GM23338 (cell line): ENCODE measurements around the gene CD4. TPM values are rescaled to one million over a fixed set of nuclear protein-coding genes. Genes with fewer than 3 reads are reported as not detected.

Source experiments
- ATAC-seq: fragments of 200-7000 bp; cut with Tn5 transposase; 3 replicates; pipeline ENCODE4 v1.9.1; 2020
- DNase-seq: peaks from one replicate; pipeline ENCODE4 v3.0.0-alpha.2; 2015; ENCODE audit warnings: low spot score
- H2AFZ ChIP-seq: fragments of 200-600 bp; sonication (generic); 2 replicates; pipeline ENCODE4 v1.8.0; 2016; ENCODE audit warnings: antibody characterized with exemption, mild to moderate bottlenecking, moderate library complexity
- H3F3A ChIP-seq: fragments of 200-600 bp; sonication (generic); replicated peaks from 2 replicates; pipeline ENCODE4 v1.8.0; 2017; ENCODE audit warnings: antibody characterized with exemption, mixed run types, low read depth
- H3K27ac ChIP-seq: fragments of 200-600 bp; sonication (generic); 2 replicates; pipeline ENCODE4 v1.6.1; 2016; ENCODE audit warnings: low read depth
- H3K27me3 ChIP-seq: fragments of 200-600 bp; sonication (generic); 2 replicates; pipeline ENCODE4 v1.8.0; 2016; ENCODE audit warnings: mild to moderate bottlenecking, mixed run types, moderate library complexity; ENCODE audit not compliant: insufficient read depth
- H3K36me3 ChIP-seq: fragments of 200-600 bp; sonication (generic); 2 replicates; pipeline ENCODE4 v1.8.0; 2016; ENCODE audit warnings: mild to moderate bottlenecking; ENCODE audit not compliant: insufficient read depth
- H3K4me1 ChIP-seq: fragments of 200-600 bp; sonication (generic); 2 replicates; pipeline ENCODE4 v1.8.0; 2016; ENCODE audit warnings: mild to moderate bottlenecking, moderate library complexity; ENCODE audit not compliant: insufficient read depth
- H3K4me2 ChIP-seq: fragments of 200-600 bp; sonication (generic); 2 replicates; pipeline ENCODE4 v1.7.1; 2017; ENCODE audit warnings: mixed run types
- H3K4me3 ChIP-seq: fragments of 200-600 bp; sonication (generic); 2 replicates; pipeline ENCODE4 v1.6.1; 2016; ENCODE audit warnings: mixed run types
- H3K79me2 ChIP-seq: fragments of 200-600 bp; sonication (generic); replicated peaks from 2 replicates; pipeline ENCODE4 v1.8.0; 2017; ENCODE audit warnings: mild to moderate bottlenecking; ENCODE audit not compliant: insufficient read depth
- H3K9me2 ChIP-seq: fragments of 200-600 bp; sonication (generic); 2 replicates; pipeline ENCODE4 v1.8.0; 2017; ENCODE audit not compliant: insufficient read depth
- H4K20me1 ChIP-seq: fragments of 200-600 bp; sonication (generic); replicated peaks from 2 replicates; pipeline ENCODE4 v1.8.0; 2017; ENCODE audit warnings: mild to moderate bottlenecking; ENCODE audit not compliant: insufficient read depth
- H3K27ac Mint-ChIP-seq: 2 replicates; pipeline ENCODE4 v1.8.0; 2020; ENCODE audit warnings: inconsistent platforms, mild to moderate bottlenecking, moderate library complexity, mixed read lengths
- H3K27me3 Mint-ChIP-seq: 3 replicates; pipeline ENCODE4 v1.8.0; 2022; ENCODE audit warnings: low read depth, mild to moderate bottlenecking, moderate library complexity, mixed read lengths, inconsistent platforms; ENCODE audit not compliant: insufficient read depth, poor library complexity
- H3K36me3 Mint-ChIP-seq: 3 replicates; pipeline ENCODE4 v1.8.0; 2021; ENCODE audit warnings: low read depth, mild to moderate bottlenecking, inconsistent platforms, moderate library complexity, mixed read lengths
- H3K4me1 Mint-ChIP-seq: 3 replicates; pipeline ENCODE4 v1.8.0; 2020; ENCODE audit warnings: mild to moderate bottlenecking, inconsistent platforms, mixed read lengths
- H3K4me3 Mint-ChIP-seq: 3 replicates; pipeline ENCODE4 v1.8.0; 2021; ENCODE audit warnings: moderate library complexity, mild to moderate bottlenecking, inconsistent platforms, mixed read lengths
- H3K9me3 Mint-ChIP-seq: 3 replicates; pipeline ENCODE4 v1.8.0; 2020; ENCODE audit warnings: moderate library complexity, mild to moderate bottlenecking, inconsistent platforms, mixed read lengths
- CREB1 ChIP-seq: fragments of 250-450 bp; sonication (Bioruptor Pico); IDR thresholded peaks from 2 replicates; pipeline ENCODE4 v1.5.0; 2020; ENCODE audit warnings: low read depth, mild to moderate bottlenecking, moderate library complexity
- CTCF ChIP-seq, 2 experiments: fragments of 200-600 bp in 1 of 2; sonication (generic) in 1 of 2; conservative IDR thresholded peaks; 2 replicates each; pipeline versions ENCODE4 v1.5.1 to v1.6.1; 2016 to 2017; ENCODE audit warnings: antibody characterized with exemption in 2 of 2, low read depth in 2 of 2, mild to moderate bottlenecking in 2 of 2, moderate library complexity in 1 of 2
- ETS1 ChIP-seq: IDR thresholded peaks from 2 replicates; pipeline ENCODE4 v1.6.1; 2016; ENCODE audit warnings: antibody characterized with exemption
- EZH2 ChIP-seq: fragments of 200-600 bp; sonication (generic); IDR thresholded peaks from one replicate; pipeline ENCODE4 v1.8.0; 2017; ENCODE audit warnings: antibody characterized with exemption, mild to moderate bottlenecking, low read depth; ENCODE audit not compliant: unreplicated experiment
- EZH2phosphoT487 ChIP-seq: fragments of 200-600 bp; sonication (generic); IDR thresholded peaks from one replicate; pipeline ENCODE4 v1.8.1; 2018; ENCODE audit warnings: antibody characterized with exemption; ENCODE audit not compliant: unreplicated experiment
- JUNB ChIP-seq: IDR thresholded peaks from one replicate; pipeline ENCODE4 v1.6.1; 2016; ENCODE audit warnings: antibody characterized with exemption; ENCODE audit not compliant: unreplicated experiment
- NANOG ChIP-seq: IDR thresholded peaks from 2 replicates; pipeline ENCODE4 v1.6.1; 2016; ENCODE audit warnings: antibody characterized with exemption, borderline replicate concordance
- POLR2AphosphoS5 ChIP-seq: IDR thresholded peaks from 2 replicates; pipeline ENCODE4 v1.6.1; 2016; ENCODE audit warnings: antibody characterized with exemption, low read depth
- REST ChIP-seq: IDR thresholded peaks from one replicate; pipeline ENCODE4 v1.6.1; 2018; ENCODE audit warnings: antibody characterized with exemption; ENCODE audit not compliant: unreplicated experiment
- STAT1 ChIP-seq: IDR thresholded peaks from one replicate; pipeline ENCODE4 v1.6.1; 2016; ENCODE audit warnings: antibody characterized with exemption; ENCODE audit not compliant: unreplicated experiment
- ZNF114 ChIP-seq: fragments of 250-450 bp; sonication (Bioruptor Pico); IDR thresholded peaks from 2 replicates; pipeline ENCODE4 v1.5.0; 2020; ENCODE audit warnings: mild to moderate bottlenecking, moderate library complexity
- ZNF331 ChIP-seq: fragments of 250-450 bp; sonication (Bioruptor Pico); IDR thresholded peaks from 2 replicates; pipeline ENCODE4 v1.5.0; 2020; ENCODE audit warnings: low read depth, mild to moderate bottlenecking, moderate library complexity
- polyA plus RNA-seq: library from polyadenylated mRNA; unstranded; fragments of >200 nt; fragmentation: Nextera tagmentation; extraction: Ambion mirVana; gene quantifications from 2 replicates; pipeline ENCODE4 v1.2.1, GENCODE V29; 2016
- total RNA-seq: library from RNA; depleted of rRNA; stranded (reverse); fragments of >200 nt; shearing (Covaris generic); gene quantifications from 2 replicates; pipeline ENCODE4 v1.2.3, GENCODE V29; 2014

Gene CD4
- total and polyA plus RNA-seq, 2 experiments from 2014 or later, result 1.5 to 2.0 TPM

DNA sequence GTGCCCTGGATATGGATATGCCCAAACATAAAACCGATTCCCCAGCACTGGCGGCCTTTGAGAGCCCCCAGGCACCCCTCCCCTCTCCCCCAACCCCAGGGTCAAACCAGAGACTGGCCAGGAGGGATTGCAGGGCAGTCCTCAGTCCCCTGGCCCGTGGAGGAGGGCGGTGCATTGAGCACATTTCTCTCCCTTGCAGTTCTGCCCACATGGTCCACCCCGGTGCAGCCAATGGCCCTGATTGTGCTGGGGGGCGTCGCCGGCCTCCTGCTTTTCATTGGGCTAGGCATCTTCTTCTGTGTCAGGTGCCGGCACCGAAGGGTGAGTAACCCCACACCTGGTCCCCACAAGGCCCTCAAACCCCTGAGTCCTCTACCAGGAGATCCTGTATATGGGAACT is 28.9 kb downstream of the CD4 start:
- Mint-ChIP-seq H3K4me1 (peaks cover 49% of the 10 kb centered on the region), H3K4me3 (peak overlapping the region; percentile 61), H3K27me3 (peaks cover 40% of the 10 kb centered on the region), H3K36me3 (no peaks in the 10 kb centered on the region), H3K9me3 (no peaks in the 10 kb centered on the region), H3K27ac (peak overlapping the region; percentile 50)
- peak overlapping the region; percentile 40 for H3K4me3 ChIP-seq
- no peaks in the 10 kb centered on the region for H3K9me2 ChIP-seq
- H3K79me2 ChIP-seq, result no peaks in the 10 kb centered on the region
- peaks cover 12% of the 10 kb centered on the region; the same call in 1 of the 2 replicates for H3F3A ChIP-seq
- peak overlapping the region; percentile 66; the same call in 1 of the 2 replicates for H3K4me2 ChIP-seq
- no peak overlapping the region for H2AFZ ChIP-seq
- H3K27ac ChIP-seq, result no peak overlapping the region
- peaks cover 40% of the 10 kb centered on the region for H3K4me1 ChIP-seq
- ATAC-seq, result peak; percentile 54
- peaks cover 31% of the 10 kb centered on the region for H3K27me3 ChIP-seq
- DNase-seq, result peak; percentile 72
- H4K20me1 ChIP-seq, result no peaks in the 10 kb centered on the region
- no peak for TF ChIP-seq EZH2phosphoT487
- TF ChIP-seq STAT1, result no peak
- H3K36me3 ChIP-seq, result no peaks in the 10 kb centered on the region

- Histone ChIP-seq H3F3A (peaks cover 12% of the 10 kb centered on the region; the same call in 1 of the 2 replicates), H3K27me3 (peaks cover 36% of the 10 kb centered on the region), H3K4me1 (peaks cover 44% of the 10 kb centered on the region), H3K36me3 (no peaks in the 10 kb centered on the region), H3K79me2 (no peaks in the 10 kb centered on the region), H2AFZ (no peak overlapping the region), H3K4me3 (peak overlapping the region; percentile 40), H3K9me2 (no peaks in the 10 kb centered on the region), H3K4me2 (peak overlapping the region; percentile 66), H4K20me1 (no peaks in the 10 kb centered on the region), H3K27ac (0 out of 2 replicates have a peak overlapping the region, but pooled peaks have one; percentile 46)
- H3K27ac Mint-ChIP-seq, result peak overlapping the region; percentile 50
- no peaks in the 10 kb centered on the region for H3K9me3 Mint-ChIP-seq
- H3K4me1 Mint-ChIP-seq, result peaks cover 51% of the 10 kb centered on the region
- peak; percentile 43 for DNase-seq
- ATAC-seq, result no peak
- H3K36me3 Mint-ChIP-seq, result no peaks in the 10 kb centered on the region
- H3K27me3 Mint-ChIP-seq, result peaks cover 40% of the 10 kb centered on the region
- peak overlapping the region; percentile 61 for H3K4me3 Mint-ChIP-seq
- TF ChIP-seq CREB1 (CRISPR knock-in tag), result no peak
- TF ChIP-seq NANOG, result no peak
- no peak for TF ChIP-seq ZNF114 (CRISPR knock-in tag)
- no peak for TF ChIP-seq EZH2phosphoT487
- TF ChIP-seq ZNF331 (CRISPR knock-in tag), result no peak
- TF ChIP-seq STAT1, result no peak
- no peak for TF ChIP-seq POLR2AphosphoS5
- TF ChIP-seq CTCF (conservative IDR thresholded peaks at IDR 0.05; ENCODE audit: low read depth in 2 of 2), result no peak
- no peak for TF ChIP-seq REST
- TF ChIP-seq ETS1, result no peak
- no peak for TF ChIP-seq EZH2
- TF ChIP-seq JUNB, result no peak
Measured at GRCh38 chr12:6818645-6819044, 29.3 kb downstream of the CD4 start.
